Measurements from ENCODE around the gene ARHGAP24. TPM values are rescaled to one million over a fixed set of nuclear protein-coding genes. Genes with fewer than 3 reads are reported as not detected.

ARHGAP24 gene
- total RNA-seq, 1 donor from 2014 or later: 10.9 TPM

GRCh38 chr4:85522277-85522676 lies 47.3 kb downstream of the ARHGAP24 start:
- Mint-ChIP-seq H3K9me3 (no peaks in the 10 kb centered on the region), H3K27me3 (no peaks in the 10 kb centered on the region)
- no peak for DNase-seq (ENCODE audit: extremely low spot score, unreplicated experiment)

DNA sequence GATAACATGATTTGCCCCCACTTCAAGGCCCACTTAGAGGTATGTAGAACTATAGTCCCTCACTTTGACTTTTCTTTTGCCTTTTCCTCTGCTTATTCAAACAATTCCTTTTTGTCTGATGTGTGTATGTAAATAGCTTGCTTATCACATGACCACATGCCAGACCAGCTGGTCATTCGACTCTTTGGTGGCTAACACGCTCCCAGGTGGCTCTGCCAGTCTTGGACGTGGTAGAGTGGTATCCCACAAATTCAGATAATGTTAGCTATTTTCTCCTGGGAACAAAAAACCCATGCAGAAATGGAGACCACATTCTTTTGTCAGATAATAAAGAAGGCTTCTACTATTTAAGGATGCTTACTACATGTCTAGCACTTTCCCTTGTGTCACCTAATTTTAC lies 47.9 kb downstream of the ARHGAP24 start:
- Mint-ChIP-seq H3K4me3 (no peak overlapping the region), H3K36me3 (no peaks in the 10 kb centered on the region), H3K27me3 (no peaks in the 10 kb centered on the region), H3K9me3 (no peaks in the 10 kb centered on the region), H3K27ac (no peak overlapping the region), H3K4me1 (ENCODE audit: unreplicated experiment) (no peaks in the 10 kb centered on the region)
- no peak for DNase-seq (ENCODE audit: extremely low spot score, unreplicated experiment)
- no peak for TF ChIP-seq CTCF (conservative IDR thresholded peaks at IDR 0.05)

More at GRCh38 chr4:85522277-85522676, 47.3 kb downstream of the ARHGAP24 start:
- TF ChIP-seq CTCF (conservative IDR thresholded peaks at IDR 0.05): no peak
- no peak overlapping the region for H3K27ac Mint-ChIP-seq
- no peak overlapping the region for H3K4me3 Mint-ChIP-seq
- no peaks in the 10 kb centered on the region for H3K4me1 Mint-ChIP-seq (ENCODE audit: unreplicated experiment)
- H3K36me3 Mint-ChIP-seq: no peaks in the 10 kb centered on the region

DNA sequence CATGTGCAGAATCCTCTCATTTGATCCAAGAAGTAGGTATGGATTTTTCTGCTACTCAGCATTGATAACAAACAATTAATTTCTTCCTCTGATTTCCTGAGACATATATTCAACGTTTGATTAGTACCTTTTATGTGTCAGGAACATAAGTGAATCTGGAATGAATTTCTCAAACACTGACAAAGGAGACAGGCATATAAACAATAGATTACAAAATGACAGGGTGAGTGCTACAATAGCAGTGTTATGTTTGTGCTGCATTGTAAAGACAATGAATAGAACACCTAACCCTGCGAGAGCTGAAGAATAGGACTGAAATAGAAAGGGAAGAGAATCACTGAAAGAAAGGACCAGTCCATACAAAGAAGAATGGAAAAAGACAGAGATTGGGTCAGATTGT lies 52.9 kb downstream of the ARHGAP24 start:
- Mint-ChIP-seq H3K27ac (no peak overlapping the region), H3K27me3 (no peaks in the 10 kb centered on the region), H3K36me3 (no peaks in the 10 kb centered on the region)

GRCh38 chr4:85531560-85532341 lies 56.8 kb downstream of the ARHGAP24 start:
- Mint-ChIP-seq H3K27ac (no peak overlapping the region), H3K4me3 (no peak overlapping the region)
- no peak for TF ChIP-seq CTCF (conservative IDR thresholded peaks at IDR 0.05)

More for the DNA sequence above, 52.9 kb downstream of the ARHGAP24 start:
- TF ChIP-seq CTCF (conservative IDR thresholded peaks at IDR 0.05): no peak
- H3K4me3 Mint-ChIP-seq: no peak overlapping the region
- no peak for DNase-seq (ENCODE audit: extremely low spot score, unreplicated experiment)
- no peaks in the 10 kb centered on the region for H3K9me3 Mint-ChIP-seq
- H3K4me1 Mint-ChIP-seq (ENCODE audit: unreplicated experiment): no peaks in the 10 kb centered on the region

DNA sequence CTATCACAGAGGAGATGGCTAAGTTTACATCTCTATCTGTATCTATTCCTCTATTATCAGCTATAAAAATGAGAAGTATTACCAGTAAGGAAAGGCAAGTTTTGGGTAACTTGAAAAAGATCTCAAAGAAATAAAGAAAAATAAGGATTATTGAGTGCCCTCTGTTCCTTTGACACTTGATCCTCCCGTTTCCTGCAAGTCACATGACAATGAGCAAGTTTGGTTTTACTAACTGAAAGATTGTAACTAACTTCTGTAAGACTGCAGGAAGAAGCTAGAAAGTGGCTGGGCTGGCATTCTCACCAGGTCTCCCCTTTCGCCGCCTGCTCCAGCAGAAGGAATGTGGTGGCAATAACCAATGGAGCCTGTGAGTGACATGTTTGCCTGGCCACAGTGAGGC lies 59.2 kb downstream of the ARHGAP24 start:
- H3K4me3 Mint-ChIP-seq: no peak overlapping the region
- H3K4me1 Mint-ChIP-seq (ENCODE audit: unreplicated experiment): no peaks in the 10 kb centered on the region
- no peak overlapping the region for H3K27ac Mint-ChIP-seq
- no peaks in the 10 kb centered on the region for H3K36me3 Mint-ChIP-seq
- TF ChIP-seq CTCF (conservative IDR thresholded peaks at IDR 0.05): no peak
- no peaks in the 10 kb centered on the region for H3K9me3 Mint-ChIP-seq
- no peaks in the 10 kb centered on the region for H3K27me3 Mint-ChIP-seq
- DNase-seq (ENCODE audit: extremely low spot score, unreplicated experiment): no peak

More at GRCh38 chr4:85531560-85532341, 56.8 kb downstream of the ARHGAP24 start:
- H3K36me3 Mint-ChIP-seq: no peaks in the 10 kb centered on the region
- no peaks in the 10 kb centered on the region for H3K27me3 Mint-ChIP-seq
- no peak for DNase-seq (ENCODE audit: extremely low spot score, unreplicated experiment)
- no peaks in the 10 kb centered on the region for H3K9me3 Mint-ChIP-seq
- H3K4me1 Mint-ChIP-seq (ENCODE audit: unreplicated experiment): no peaks in the 10 kb centered on the region

Measured in type B pancreatic cell (in vitro differentiated cells).